DOHH2 (cell line): ENCODE data around the gene MGMT.

Experiments used
- EZH2phosphoT487 ChIP-seq: fragments of 200-600 bp; sonication (generic); IDR thresholded peaks from 2 replicates; pipeline ENCODE4 v1.6.1; 2017; ENCODE audit warnings: borderline replicate concordance, mild to moderate bottlenecking, antibody characterized with exemption, low read length, moderate library complexity, mixed read lengths
- TF ChIP-seq, protein P1 (sequence below): fragments of 200-600 bp; sonication (generic); IDR thresholded peaks from one replicate; pipeline ENCODE4 v1.5.1; 2014; ENCODE audit warnings: antibody characterized with exemption, mild to moderate bottlenecking, low read depth, low read length; ENCODE audit not compliant: poor library complexity, severe bottlenecking

GRCh38 chr10:129772468-129773358 lies 305.7 kb downstream of the MGMT start:
- TF ChIP-seq, protein P1, sequence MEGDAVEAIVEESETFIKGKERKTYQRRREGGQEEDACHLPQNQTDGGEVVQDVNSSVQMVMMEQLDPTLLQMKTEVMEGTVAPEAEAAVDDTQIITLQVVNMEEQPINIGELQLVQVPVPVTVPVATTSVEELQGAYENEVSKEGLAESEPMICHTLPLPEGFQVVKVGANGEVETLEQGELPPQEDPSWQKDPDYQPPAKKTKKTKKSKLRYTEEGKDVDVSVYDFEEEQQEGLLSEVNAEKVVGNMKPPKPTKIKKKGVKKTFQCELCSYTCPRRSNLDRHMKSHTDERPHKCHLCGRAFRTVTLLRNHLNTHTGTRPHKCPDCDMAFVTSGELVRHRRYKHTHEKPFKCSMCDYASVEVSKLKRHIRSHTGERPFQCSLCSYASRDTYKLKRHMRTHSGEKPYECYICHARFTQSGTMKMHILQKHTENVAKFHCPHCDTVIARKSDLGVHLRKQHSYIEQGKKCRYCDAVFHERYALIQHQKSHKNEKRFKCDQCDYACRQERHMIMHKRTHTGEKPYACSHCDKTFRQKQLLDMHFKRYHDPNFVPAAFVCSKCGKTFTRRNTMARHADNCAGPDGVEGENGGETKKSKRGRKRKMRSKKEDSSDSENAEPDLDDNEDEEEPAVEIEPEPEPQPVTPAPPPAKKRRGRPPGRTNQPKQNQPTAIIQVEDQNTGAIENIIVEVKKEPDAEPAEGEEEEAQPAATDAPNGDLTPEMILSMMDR: no peak
- no peak for TF ChIP-seq EZH2phosphoT487
